Dendritic cell treated with granulocyte-macrophage colony-stimulating factor and Interleukin-4, amounts not matched to agents 40 ng/mL and 50 ng/mL, for 4 days (primary cell): ENCODE data around the gene PIP5K1B.
A peak's percentile ranks its signal among the peaks of the same experiment; 100 is the strongest.

Experiments used
- H3K27ac Mint-ChIP-seq: one replicate; pipeline ENCODE4 v1.8.0; 2022; ENCODE audit warnings: mild to moderate bottlenecking, mixed read lengths
- H3K27me3 Mint-ChIP-seq: one replicate; pipeline ENCODE4 v1.8.0; 2022; ENCODE audit warnings: mild to moderate bottlenecking, mixed read lengths
- H3K36me3 Mint-ChIP-seq: one replicate; pipeline ENCODE4 v1.8.0; 2022; ENCODE audit warnings: low read depth, mixed read lengths
- H3K4me1 Mint-ChIP-seq: one replicate; pipeline ENCODE4 v1.8.0; 2022; ENCODE audit warnings: low read depth, mixed read lengths
- H3K4me3 Mint-ChIP-seq: one replicate; pipeline ENCODE4 v1.8.0; 2022; ENCODE audit warnings: mild to moderate bottlenecking, moderate library complexity, mixed read lengths
- H3K9me3 Mint-ChIP-seq: one replicate; pipeline ENCODE4 v1.8.0; 2022; ENCODE audit warnings: mixed read lengths
- intact Hi-C: fragments of 100-400 bp; cut with micrococcal nuclease; formaldehyde crosslinking; loops from one replicate; pipeline ENCODE4 v1.15.0; 2022

The PIP5K1B gene

DNA sequence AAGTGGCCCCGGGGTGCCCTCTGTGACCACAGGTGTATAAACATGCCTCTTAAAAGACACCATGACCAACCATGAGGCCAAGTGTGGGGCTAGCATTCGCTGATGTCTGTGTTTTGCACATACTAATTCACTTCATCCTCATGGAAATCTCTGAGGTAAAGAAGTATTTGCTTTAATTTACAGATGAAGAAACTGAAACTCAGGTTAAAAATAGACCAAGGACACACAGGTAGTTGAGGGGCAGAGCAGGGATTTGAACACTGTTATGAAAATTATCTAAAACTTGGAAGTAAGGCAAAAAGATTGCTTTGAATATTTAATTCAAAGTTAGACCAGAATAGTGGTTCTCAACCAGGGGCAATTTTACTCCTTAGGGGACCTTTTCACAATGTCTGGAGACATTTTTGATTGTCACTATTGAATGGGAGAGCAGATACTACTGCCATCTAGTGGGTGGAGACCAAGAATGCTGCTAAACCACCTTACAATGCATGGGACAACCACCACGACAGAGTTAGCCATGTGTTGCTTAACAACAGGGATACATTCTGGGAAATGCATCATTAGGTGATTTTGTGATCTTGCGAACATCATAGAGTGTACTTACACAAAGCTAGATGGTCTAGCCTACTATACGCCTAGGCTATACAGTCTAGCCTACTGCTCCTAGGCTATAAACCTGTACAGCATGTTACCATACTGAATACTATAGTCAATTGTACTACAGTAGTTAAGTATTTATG lies 322.5 kb downstream of the PIP5K1B start:
- Mint-ChIP-seq H3K27me3 (peaks cover 5% of the 10 kb centered on the region), H3K27ac (no peak overlapping the region), H3K36me3 (no peaks in the 10 kb centered on the region), H3K9me3 (no peaks in the 10 kb centered on the region), H3K4me3 (no peak overlapping the region), H3K4me1 (peaks cover 25% of the 10 kb centered on the region)
- intact Hi-C loops: loop anchor here (1.0 kb wide), 1 partner anchor 443 kb away; no protein-coding TSS in a partner anchor

DNA sequence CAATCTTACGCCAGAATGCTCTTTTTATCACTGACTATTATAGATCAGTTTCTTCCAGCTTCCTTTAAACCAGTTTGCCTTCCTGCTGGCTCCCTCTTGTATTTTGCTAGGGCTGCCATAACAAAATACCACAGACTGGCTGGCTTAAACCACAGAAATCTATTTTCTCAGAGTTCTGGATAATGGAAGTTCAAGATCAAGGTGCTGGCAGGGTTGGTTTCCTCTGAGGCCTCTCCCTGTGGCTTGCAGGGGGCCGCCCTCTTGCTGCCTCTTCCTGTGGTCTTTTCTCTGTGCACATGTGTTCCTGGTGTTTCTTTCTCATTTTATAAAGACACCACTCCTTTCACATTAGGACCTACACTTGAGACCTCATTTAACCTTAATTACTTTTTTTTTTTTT lies 323.7 kb downstream of the PIP5K1B start:
- Mint-ChIP-seq H3K4me1 (peaks cover 20% of the 10 kb centered on the region), H3K4me3 (no peak overlapping the region), H3K27ac (no peak overlapping the region), H3K9me3 (no peaks in the 10 kb centered on the region), H3K36me3 (no peaks in the 10 kb centered on the region), H3K27me3 (no peaks in the 10 kb centered on the region)
- intact Hi-C loops: no loop called here

DNA sequence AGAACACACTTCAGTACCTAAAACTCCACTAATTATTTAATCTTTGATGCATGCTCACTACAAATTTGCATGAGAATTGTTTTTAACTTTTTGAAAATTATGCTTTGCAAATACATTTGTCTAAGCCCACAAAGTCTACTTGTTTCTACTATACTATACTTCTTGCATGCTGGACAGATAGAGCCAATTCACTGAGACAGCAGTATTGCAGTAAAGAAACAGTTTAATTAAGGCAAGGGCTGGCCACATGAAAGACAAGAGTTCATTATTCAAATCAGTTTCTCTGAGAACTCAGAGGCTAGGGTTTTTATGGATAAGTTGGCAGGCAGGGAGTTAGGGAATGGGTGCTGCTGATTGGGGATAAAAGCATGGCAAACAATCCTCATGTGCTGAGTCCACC lies 324.5 kb downstream of the PIP5K1B start:
- Mint-ChIP-seq H3K4me1 (peaks cover 15% of the 10 kb centered on the region), H3K9me3 (no peaks in the 10 kb centered on the region), H3K27ac (no peak overlapping the region), H3K27me3 (no peaks in the 10 kb centered on the region), H3K36me3 (no peaks in the 10 kb centered on the region), H3K4me3 (no peak overlapping the region)
- intact Hi-C loops: no loop called here

DNA sequence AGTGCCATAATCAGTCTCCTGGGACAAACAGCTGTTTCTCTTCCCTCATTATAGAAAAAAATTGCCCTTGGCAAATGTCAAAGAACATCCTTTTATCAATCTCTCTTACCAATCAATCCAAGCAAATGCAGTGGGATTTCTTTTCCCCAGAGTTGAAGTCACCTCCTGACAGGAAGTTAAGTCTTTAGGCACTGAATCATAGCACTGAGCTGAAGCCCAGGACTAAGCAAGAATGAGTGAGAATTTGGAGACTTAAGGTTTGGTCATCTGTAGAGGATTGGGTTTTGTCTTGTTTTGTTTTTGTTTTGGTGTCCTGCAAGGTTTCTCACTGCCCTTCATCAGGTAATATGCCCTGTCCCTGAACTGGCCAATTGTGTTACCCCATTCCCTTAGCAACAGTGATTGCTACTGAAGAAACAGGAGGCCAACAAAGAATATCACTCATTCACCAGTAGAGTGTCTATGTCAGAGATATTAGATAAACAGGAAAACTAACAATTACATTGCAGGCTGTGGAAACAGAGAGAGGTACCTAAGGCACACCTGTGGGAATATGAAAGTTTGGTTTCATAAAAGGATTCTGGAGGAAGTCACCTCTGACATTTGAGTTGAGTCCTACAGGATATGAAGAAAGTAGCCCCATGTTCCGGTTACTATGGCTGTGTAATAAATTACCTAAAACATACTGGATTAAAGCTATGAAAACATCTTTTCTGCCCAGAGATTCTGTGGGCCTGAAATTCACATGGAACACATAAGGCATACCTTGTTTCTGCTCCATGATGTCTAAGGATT lies 326.0 kb downstream of the PIP5K1B start:
- Mint-ChIP-seq H3K9me3 (no peaks in the 10 kb centered on the region), H3K27ac (no peak overlapping the region), H3K4me3 (no peak overlapping the region), H3K27me3 (no peaks in the 10 kb centered on the region), H3K4me1 (peaks cover 19% of the 10 kb centered on the region), H3K36me3 (peaks cover 3% of the 10 kb centered on the region)
- intact Hi-C loops: loop anchor here (10.0 kb wide), 1 partner anchor 724 kb away; no protein-coding TSS in a partner anchor

DNA sequence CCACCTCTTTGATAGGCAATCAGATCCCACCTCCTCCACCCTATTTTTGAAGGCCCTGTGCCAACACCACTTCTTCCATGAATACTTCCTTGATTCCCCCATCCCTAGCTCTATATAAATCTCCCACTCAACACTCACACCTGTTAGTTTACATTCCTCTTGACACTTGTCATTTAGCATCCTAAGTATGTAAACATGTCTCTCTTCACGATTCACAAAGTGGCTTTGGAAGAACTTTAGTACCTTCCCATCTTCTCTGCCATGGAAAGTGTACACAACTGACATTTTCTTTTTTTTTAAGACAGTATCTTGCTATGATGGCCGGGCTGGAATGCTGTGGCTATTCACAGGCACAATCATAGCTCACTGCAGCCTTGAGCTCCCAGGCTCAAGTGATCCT lies 329.0 kb downstream of the PIP5K1B start:
- Mint-ChIP-seq H3K27ac (no peak overlapping the region), H3K27me3 (no peaks in the 10 kb centered on the region), H3K4me3 (no peak overlapping the region), H3K4me1 (peaks cover 21% of the 10 kb centered on the region), H3K9me3 (no peaks in the 10 kb centered on the region), H3K36me3 (peaks cover 6% of the 10 kb centered on the region)
- intact Hi-C loops: loop anchor here (10.0 kb wide), 1 partner anchor 721 kb away; no protein-coding TSS in a partner anchor

DNA sequence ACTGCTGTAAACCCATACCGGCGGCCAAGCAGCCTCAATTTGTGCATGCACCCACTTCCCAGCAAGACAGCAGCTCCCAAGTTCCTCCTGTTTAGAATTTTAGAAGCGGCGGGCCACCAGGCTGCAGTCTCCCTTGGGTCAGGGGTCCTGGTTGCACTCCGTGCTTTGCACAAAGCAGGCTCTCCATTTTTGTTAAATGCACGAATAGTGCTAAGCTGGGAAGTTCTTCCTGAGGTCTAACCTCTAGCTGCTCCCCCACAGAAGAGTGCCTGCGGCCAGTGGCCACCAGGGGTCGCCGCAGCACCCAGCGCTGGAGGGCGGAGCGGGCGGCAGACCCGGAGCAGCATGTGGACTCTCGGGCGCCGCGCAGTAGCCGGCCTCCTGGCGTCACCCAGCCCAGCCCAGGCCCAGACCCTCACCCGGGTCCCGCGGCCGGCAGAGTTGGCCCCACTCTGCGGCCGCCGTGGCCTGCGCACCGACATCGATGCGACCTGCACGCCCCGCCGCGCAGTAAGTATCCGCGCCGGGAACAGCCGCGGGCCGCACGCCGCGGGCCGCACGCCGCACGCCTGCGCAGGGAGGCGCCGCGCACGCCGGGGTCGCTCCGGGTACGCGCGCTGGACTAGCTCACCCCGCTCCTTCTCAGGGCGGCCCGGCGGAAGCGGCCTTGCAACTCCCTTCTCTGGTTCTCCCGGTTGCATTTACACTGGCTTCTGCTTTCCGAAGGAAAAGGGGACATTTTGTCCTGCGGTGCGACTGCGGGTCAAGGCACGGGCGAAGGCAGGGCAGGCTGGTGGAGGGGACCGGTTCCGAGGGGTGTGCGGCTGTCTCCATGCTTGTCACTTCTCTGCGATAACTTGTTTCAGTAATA lies 330.6 kb downstream of the PIP5K1B start, which contains the start of gene FXN:
Gene FXN (plus strand): TSS at position 315 of the 871 bp plus-strand sequence. CDS start 31 bp downstream, at position 346.
- H3K27ac Mint-ChIP-seq: peak within 1 kb of the TSS; percentile 98
- peak within 1 kb of the TSS; percentile 93 for H3K4me3 Mint-ChIP-seq
- no peaks in the 10 kb centered on the region for H3K9me3 Mint-ChIP-seq
- intact Hi-C loops: loop anchor here (5.0 to 10.0 kb wide), 2 partner anchors 157 to 719 kb away; no protein-coding TSS in a partner anchor
- H3K36me3 Mint-ChIP-seq: peaks cover 6% of the 10 kb centered on the region
- H3K27me3 Mint-ChIP-seq: no peaks in the 10 kb centered on the region
- peaks cover 16% of the 10 kb centered on the region for H3K4me1 Mint-ChIP-seq

DNA sequence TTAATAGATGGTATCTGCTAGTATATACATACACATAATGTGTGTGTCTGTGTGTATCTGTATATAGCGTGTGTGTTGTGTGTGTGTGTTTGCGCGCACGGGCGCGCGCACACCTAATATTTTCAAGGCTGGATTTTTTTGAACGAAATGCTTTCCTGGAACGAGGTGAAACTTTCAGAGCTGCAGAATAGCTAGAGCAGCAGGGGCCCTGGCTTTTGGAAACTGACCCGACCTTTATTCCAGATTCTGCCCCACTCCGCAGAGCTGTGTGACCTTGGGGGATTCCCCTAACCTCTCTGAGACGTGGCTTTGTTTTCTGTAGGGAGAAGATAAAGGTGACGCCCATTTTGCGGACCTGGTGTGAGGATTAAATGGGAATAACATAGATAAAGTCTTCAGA lies 331.3 kb downstream of the PIP5K1B start:
- H3K36me3 Mint-ChIP-seq: peaks cover 6% of the 10 kb centered on the region
- intact Hi-C loops: loop anchor here (5.0 to 10.0 kb wide), 2 partner anchors 156 to 718 kb away; no protein-coding TSS in a partner anchor
- no peaks in the 10 kb centered on the region for H3K27me3 Mint-ChIP-seq
- H3K4me3 Mint-ChIP-seq: peak overlapping the region; percentile 93
- H3K27ac Mint-ChIP-seq: peak overlapping the region; percentile 98
- H3K9me3 Mint-ChIP-seq: no peaks in the 10 kb centered on the region
- H3K4me1 Mint-ChIP-seq: peaks cover 10% of the 10 kb centered on the region

DNA sequence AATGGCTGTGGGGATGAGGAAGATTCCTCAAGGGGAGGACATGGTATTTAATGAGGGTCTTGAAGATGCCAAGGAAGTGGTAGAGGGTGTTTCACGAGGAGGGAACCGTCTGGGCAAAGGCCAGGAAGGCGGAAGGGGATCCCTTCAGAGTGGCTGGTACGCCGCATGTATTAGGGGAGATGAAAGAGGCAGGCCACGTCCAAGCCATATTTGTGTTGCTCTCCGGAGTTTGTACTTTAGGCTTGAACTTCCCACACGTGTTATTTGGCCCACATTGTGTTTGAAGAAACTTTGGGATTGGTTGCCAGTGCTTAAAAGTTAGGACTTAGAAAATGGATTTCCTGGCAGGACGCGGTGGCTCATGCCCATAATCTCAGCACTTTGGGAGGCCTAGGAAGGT lies 331.8 kb downstream of the PIP5K1B start:
- intact Hi-C loops: loop anchor here (5.0 to 10.0 kb wide), 2 partner anchors 156 to 718 kb away; no protein-coding TSS in a partner anchor
- Mint-ChIP-seq H3K27ac (peak overlapping the region; percentile 98), H3K9me3 (no peaks in the 10 kb centered on the region), H3K27me3 (no peaks in the 10 kb centered on the region), H3K36me3 (peaks cover 6% of the 10 kb centered on the region), H3K4me3 (peak overlapping the region; percentile 93), H3K4me1 (peaks cover 14% of the 10 kb centered on the region)

DNA sequence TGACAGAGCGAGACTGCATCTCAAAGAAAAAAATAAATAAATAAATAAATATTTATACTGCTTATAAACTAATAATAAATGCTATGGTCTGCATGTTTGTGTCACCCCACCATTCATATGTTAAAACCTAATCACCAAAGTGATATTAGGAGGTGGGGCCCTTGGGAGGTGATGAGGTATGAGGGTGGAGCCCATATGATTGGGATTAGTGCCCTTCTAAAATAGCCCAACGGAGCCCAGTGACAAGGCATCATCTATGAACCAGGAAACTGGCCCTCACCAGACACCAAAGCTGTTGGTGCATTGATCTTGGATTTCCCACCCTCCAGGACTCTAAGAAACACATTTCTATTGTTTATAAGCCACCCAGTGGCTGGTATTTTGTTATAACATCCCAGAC lies 335.6 kb downstream of the PIP5K1B start:
- Mint-ChIP-seq H3K4me3 (no peak overlapping the region), H3K4me1 (peaks cover 27% of the 10 kb centered on the region), H3K36me3 (peaks cover 12% of the 10 kb centered on the region), H3K9me3 (no peaks in the 10 kb centered on the region), H3K27ac (no peak overlapping the region), H3K27me3 (no peaks in the 10 kb centered on the region)
- intact Hi-C loops: no loop called here

DNA sequence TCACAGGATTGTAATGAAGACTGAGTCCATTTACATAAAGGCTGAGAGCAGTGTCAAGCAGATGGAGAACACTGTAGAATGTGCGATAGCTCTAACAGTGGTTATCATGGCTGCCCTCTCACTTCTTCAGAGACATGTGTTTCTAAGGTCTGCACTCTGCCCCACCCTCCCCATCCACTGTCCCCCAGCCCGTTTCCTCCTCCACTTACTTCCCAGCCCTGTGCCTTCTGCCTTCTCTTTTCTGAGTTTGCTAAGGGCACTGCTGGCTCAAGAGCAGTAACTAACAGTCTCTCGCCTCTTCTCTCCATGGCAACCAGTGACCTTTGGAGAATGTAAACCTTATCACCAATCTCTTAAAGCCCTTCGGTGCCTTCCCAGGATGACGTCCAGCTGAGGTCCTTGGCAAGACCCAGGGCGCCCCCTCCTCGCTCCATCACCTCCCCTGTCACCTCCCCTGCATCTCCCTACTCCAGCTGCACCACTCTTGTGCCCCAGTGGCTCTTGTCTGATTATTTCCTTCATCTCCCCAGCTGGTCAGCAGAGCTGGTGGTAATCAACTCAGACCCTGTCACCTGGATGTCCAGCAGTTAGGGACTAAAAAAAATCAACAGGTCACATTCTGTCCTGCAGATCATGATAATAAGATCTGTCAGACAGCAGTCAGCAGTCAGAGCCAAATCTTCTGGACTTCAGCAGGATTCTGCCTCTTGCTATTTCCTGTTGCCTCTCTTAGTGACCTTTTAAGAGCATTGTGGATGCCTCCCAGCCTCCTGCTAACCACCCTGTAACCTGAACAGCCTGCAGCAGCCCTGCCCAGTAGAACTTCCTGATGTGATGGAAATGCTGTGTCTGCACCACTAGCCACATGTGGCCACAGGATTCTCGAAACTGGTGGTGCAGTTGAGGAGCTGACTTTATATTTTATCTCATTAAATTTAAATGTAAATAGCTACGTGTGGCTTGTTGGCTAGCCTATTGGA lies 339.5 kb downstream of the PIP5K1B start:
- no peaks in the 10 kb centered on the region for H3K27me3 Mint-ChIP-seq
- H3K27ac Mint-ChIP-seq: peak overlapping the region; percentile 8
- peaks cover 29% of the 10 kb centered on the region for H3K4me1 Mint-ChIP-seq
- H3K4me3 Mint-ChIP-seq: no peak overlapping the region
- intact Hi-C loops: no loop called here
- H3K9me3 Mint-ChIP-seq: no peaks in the 10 kb centered on the region
- peaks cover 34% of the 10 kb centered on the region for H3K36me3 Mint-ChIP-seq

DNA sequence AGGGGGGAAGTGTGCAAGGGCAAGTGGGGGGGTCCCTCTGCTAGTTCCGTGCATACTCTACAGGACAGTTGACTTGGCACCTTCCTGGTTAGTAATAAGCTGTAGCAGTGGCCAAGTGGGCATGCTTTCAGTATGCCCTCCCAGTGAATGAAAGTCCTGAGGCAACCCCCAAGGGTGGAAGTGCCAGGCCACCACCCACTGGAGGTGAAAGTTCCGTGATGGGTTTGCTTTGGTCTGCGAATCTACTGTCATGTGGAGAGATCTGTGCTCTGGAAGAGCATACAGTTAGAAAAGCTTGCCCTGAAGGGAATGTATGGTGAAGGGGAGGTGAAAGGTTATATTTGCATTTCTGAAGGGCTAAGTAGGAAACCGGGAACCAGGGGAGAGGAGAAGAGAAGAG lies 340.8 kb downstream of the PIP5K1B start:
- Mint-ChIP-seq H3K27ac (no peak overlapping the region), H3K4me3 (no peak overlapping the region)

DNA sequence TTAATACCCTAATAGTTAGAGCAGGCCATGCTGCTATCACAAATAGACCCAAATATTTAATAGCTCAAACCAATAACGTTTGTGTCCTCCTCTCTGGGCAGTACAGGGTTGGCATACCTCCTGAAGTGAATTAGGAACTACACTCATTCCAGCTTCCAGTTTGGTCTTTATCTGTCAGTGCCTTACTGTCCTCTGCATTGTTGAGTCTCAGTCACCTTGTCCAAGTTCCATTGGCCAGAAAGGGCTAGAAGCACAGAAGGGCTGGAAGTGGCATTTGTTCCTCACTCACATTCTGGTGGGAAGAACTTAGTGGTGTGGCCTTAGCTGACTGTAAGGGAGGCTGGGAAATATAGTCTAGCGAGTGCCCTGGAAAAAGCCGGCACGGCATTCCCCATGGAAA lies 341.7 kb downstream of the PIP5K1B start:
- Mint-ChIP-seq H3K4me3 (no peak overlapping the region), H3K4me1 (peaks cover 26% of the 10 kb centered on the region), H3K36me3 (peaks cover 34% of the 10 kb centered on the region), H3K9me3 (no peaks in the 10 kb centered on the region), H3K27me3 (no peaks in the 10 kb centered on the region), H3K27ac (no peak overlapping the region)
- intact Hi-C loops: no loop called here

More for the DNA sequence above, 340.8 kb downstream of the PIP5K1B start:
- Mint-ChIP-seq H3K36me3 (peaks cover 34% of the 10 kb centered on the region), H3K27me3 (no peaks in the 10 kb centered on the region), H3K9me3 (no peaks in the 10 kb centered on the region), H3K4me1 (peaks cover 29% of the 10 kb centered on the region)
- intact Hi-C loops: no loop called here
